ENCODE results near the gene TPM4. TPM values are rescaled to one million over a fixed set of nuclear protein-coding genes. Genes with fewer than 3 reads are reported as not detected.

Gene TPM4
- total and polyA plus RNA-seq, 2 of the 8 experiments (the other 6 are each of a cell fraction or from before 2014, with no cell fraction given): 160 to 359 TPM

GRCh38 chr19:16133818-16134217, 57.5 kb downstream of the TPM4 start:
- Histone ChIP-seq H4K20me1 (replicated peaks in 1 of 2; ENCODE audit: control insufficient read depth in 1 of 2, insufficient read depth in 2 of 2, low read length in 2 of 2) (peaks cover 2 to 10% of the 10 kb centered on the region in 2 experiments), H3K27ac (ENCODE audit: low read depth, low read length) (no peak overlapping the region), H3K9ac (replicated peaks in 1 of 4; ENCODE audit: extremely low read depth in 1 of 4, low read depth in 3 of 4, low read length in 3 of 4) (no peak overlapping the region), H3K79me1 (ENCODE audit: low read depth, low read length) (no peaks in the 10 kb centered on the region), H3K9me3 (ENCODE audit: insufficient read depth in 2 of 2, low read depth in 1 of 2, low read length in 1 of 2) (no peaks in the 10 kb centered on the region), H2BK15ac (ENCODE audit: low read length) (no peak overlapping the region), H3K27me3 (replicated peaks in 1 of 4; ENCODE audit: control insufficient read depth in 3 of 4, extremely low read depth in 1 of 4, insufficient read depth in 3 of 4, low read length in 3 of 4) (no peaks in the 10 kb centered on the region), H3K79me2 (ENCODE audit: control insufficient read depth in 1 of 2, insufficient read depth in 2 of 2, low read length in 2 of 2) (no peaks in the 10 kb centered on the region), H3K18ac (ENCODE audit: extremely low read depth, low read length) (no peak overlapping the region), H2AK5ac (ENCODE audit: low read depth, low read length) (no peak overlapping the region), H3K23me2 (ENCODE audit: low read depth, low read length) (peaks cover 10% of the 10 kb centered on the region; the same call in 1 of the 2 replicates), H2AFZ (ENCODE audit: low read length) (no peak overlapping the region), H4K5ac (ENCODE audit: insufficient read length, low read depth, low read length) (no peak overlapping the region), H3K56ac (replicated peaks; ENCODE audit: insufficient read length, low read depth, low read length) (no peak overlapping the region), H3K4ac (replicated peaks; ENCODE audit: insufficient read length, low read depth, low read length) (no peak overlapping the region), H2BK12ac (ENCODE audit: low read depth, low read length) (no peak overlapping the region), H4K8ac (ENCODE audit: extremely low read depth, insufficient read depth, low read length) (no peak overlapping the region), H3K4me1 (replicated peaks in 1 of 4; ENCODE audit: control insufficient read depth in 3 of 4, insufficient read depth in 4 of 4, low read length in 3 of 4) (peaks cover 0 to 6% (median 0%) of the 10 kb centered on the region in 4 experiments; a peak in 1 of 7 replicates), H3K14ac (ENCODE audit: insufficient read length) (no peak overlapping the region), H3K23ac (ENCODE audit: insufficient read length) (no peak overlapping the region), H4K91ac (replicated peaks; ENCODE audit: insufficient read length, low read length) (no peak overlapping the region), H3K4me2 (ENCODE audit: insufficient read depth in 1 of 2, low read depth in 2 of 2, low read length in 2 of 2) (no peak overlapping the region), H2BK5ac (ENCODE audit: low read depth, low read length) (no peak overlapping the region), H2BK20ac (ENCODE audit: low read length) (no peak overlapping the region), H2BK120ac (replicated peaks; ENCODE audit: low read depth, low read length) (no peak overlapping the region), H3K36me3 (ENCODE audit: control insufficient read depth in 2 of 4, insufficient read depth in 4 of 4, low read length in 3 of 4) (peaks cover 13 to 45% (median 33%) of the 10 kb centered on the region in 4 experiments; a peak in 7 of 8 replicates), H3K4me3 (ENCODE audit: extremely low read depth in 1 of 4, insufficient read depth in 2 of 4, low read depth in 3 of 4, low read length in 4 of 4) (no peak overlapping the region)
- FAIRE-seq: no peak
- ChIA-PET CTCF (ENCODE audit: partially characterized antibody) (interaction anchor here (1.2 to 1.8 kb wide), 3 partner anchors 10 to 52 kb away, joined by 3 to 8 read pairs (median 4); partner anchors contain the start of genes FAM32A and HSH2D), POLR2A (ENCODE audit: partially characterized antibody) (interaction anchor here (0.9 to 2.9 kb wide), 6 partner anchors 8 to 58 kb away, joined by 3 to 18 read pairs (median 3); partner anchors contain the start of genes FAM32A, HSH2D and TPM4)
- 87% methylated on average over 4 of the region's 4 CpGs; no CpG with 5 or more reads in 1 of the 2 experiments for WGBS, 2 experiments (ENCODE audit: extremely low coverage in 1 of 2, insufficient coverage in 1 of 2, insufficient read length in 1 of 2, insufficient replicate concordance in 2 of 2, low coverage in 1 of 2, low lambda C conversion rate in 2 of 2, missing lambda C conversion rate in 1 of 2)
- DNase-seq (ENCODE audit: low read depth in 1 of 2, low spot score in 2 of 2): no peak
- TF ChIP-seq RFX5 (IDR thresholded peaks at IDR 0.05; ENCODE audit: borderline replicate concordance, low read depth, low read length): no peak
- no peak for TF ChIP-seq TEAD4 (IDR thresholded peaks at IDR 0.05; ENCODE audit: low read depth, low read length)
- TF ChIP-seq ASH2L (IDR thresholded peaks at IDR 0.05; ENCODE audit: low read length): no peak
- TF ChIP-seq POU5F1 (IDR thresholded peaks at IDR 0.05; ENCODE audit: low read depth, low read length): no peak
- no peak for TF ChIP-seq CTCF (IDR thresholded peaks at IDR 0.05; ENCODE audit: control extremely low read depth in 1 of 3, insufficient read depth in 1 of 3, low read depth in 1 of 3, low read length in 3 of 3)
- no peak for TF ChIP-seq SUZ12 (IDR thresholded peaks at IDR 0.05; ENCODE audit: low read length)
- no peak for TF ChIP-seq POLR2A (IDR thresholded peaks at IDR 0.05; ENCODE audit: control extremely low read depth in 1 of 2, low read depth in 2 of 2, low read length in 2 of 2)
- TF ChIP-seq RBBP5 (IDR thresholded peaks at IDR 0.05; ENCODE audit: borderline replicate concordance, low read depth, low read length): no peak
- no peak for TF ChIP-seq TCF12 (IDR thresholded peaks at IDR 0.05; ENCODE audit: low read depth, low read length)
- no peak for TF ChIP-seq KDM4A (IDR thresholded peaks at IDR 0.05; ENCODE audit: low read depth, low read length, severe bottlenecking)
- no peak for TF ChIP-seq ZNF274 (IDR thresholded peaks at IDR 0.05; ENCODE audit: borderline replicate concordance, extremely low read depth, low read length)
